Cerebellar cortex (tissue), 1 donor: Measurements from ENCODE around the gene SUN3.

Experiments
- DNase-seq: peaks from one replicate; pipeline ENCODE4 v3.0.0-alpha.2; 2015; ENCODE audit warnings: low spot score

SUN3 gene

DNA sequence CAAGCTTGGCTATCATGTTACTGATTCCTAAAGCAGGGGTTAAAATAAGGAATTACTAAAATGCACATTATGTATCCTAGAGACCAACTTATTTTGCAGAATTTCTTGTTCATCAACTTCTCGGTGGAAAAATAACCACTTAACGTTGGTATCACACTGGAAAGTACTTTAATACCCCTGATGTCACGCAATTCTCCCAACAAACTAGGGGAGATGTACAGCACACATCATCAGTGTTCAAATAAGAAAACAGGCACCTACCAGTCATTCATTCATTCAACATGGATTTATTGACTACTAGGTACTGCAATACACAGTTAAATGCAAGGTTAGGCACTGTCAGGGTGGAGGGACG, 50.1 kb downstream of the SUN3 start:
- no peak for DNase-seq

DNA sequence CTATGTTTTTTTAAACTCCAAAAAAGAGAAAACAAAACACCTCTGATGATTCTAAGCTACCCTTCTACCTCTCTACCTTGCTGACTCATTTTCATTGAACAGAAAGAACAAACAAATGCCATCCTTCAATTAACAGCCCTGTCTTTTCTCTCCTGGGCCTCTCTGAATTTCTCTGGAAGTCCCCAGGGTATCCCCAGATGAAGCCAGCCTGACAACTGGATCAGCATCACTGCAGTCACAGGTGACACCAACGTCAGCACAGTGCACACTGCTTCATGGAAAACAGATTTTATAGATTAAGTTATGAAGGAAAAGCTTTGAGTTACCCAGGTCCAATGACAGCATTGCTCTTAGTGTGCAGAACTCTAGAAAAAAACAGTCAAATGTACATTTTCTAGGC, 55.2 kb downstream of the SUN3 start:
- DNase-seq = no peak

DNA sequence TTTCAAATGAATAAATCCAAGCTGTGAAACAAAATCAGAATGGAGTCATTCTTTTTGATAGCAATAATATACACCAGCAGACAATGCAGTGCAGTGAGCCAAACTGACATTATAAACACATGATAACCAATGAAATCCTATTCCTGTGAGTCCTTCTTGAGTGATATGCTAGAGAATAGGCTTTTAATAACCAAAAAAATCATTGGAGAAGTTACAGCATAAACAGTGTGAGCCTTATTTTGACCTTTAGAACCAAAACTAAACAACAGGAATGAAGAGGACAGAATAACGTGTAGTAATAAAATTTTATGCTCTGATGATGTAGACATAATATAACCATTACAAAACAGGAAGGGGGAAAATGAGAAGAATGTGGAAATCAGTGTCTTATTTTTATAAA, 58.1 kb downstream of the SUN3 start:
- no peak for DNase-seq

DNA sequence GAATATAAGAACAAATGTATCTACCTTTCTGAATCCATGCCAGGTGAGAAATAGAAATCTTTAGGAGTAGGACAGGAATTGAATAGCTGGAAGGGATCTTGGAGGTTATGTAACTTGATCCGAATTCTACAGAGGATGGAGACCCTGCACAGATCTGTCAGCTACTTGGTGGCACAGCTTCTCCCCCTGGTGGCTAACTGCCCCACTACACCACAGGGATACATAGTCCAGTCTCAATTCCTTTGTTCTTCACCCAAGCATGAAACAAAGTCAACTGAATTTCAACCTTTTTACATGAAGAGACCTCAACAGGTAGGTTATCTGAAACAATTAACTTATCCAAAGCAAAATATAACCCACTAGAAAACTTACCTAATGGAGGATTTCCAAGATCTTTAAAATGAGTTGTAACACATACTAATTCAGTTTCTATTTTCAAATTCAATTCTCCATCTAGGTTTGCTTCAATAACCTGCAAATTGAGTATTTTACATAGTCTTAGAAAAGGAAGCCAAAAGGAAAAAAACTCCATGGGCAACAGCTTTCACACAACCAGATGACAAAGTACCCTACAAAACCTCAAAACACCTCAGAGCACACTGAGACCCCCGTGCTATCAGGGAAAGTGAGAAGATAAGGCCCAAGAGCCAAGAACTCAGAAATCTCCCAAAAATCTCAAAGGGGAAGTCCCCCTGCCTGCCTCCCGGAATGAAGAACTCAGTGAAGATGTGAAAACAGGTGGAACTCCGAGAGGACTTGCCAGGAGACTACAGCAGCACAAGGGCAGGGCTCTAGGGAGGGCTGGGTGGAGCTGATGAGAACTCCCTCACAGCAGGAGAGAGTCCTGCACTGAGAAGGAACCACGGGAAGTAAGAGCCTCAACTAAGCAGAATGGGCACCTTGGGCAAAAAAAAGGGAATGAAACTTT, 59.8 kb downstream of the SUN3 start:
- DNase-seq = peak; percentile 74

DNA sequence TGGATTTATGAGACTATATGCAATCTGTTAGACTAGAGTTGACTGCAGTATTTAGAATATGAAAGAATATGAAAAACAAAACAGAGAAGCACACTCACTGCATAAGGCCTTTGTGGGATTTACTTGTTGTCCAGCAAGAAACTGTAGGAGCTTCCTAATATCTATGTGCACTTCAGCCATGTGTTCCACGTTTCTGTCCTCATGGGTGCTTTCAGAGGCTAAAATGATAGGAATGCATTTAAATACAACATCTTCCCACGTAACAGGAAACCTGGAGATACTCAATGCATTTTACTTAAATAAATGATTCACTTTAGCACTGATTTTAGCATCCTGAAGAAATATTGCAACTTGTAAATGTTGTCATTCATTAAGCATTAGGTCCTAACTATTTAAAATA, 61.2 kb downstream of the SUN3 start:
- DNase-seq = no peak

DNA sequence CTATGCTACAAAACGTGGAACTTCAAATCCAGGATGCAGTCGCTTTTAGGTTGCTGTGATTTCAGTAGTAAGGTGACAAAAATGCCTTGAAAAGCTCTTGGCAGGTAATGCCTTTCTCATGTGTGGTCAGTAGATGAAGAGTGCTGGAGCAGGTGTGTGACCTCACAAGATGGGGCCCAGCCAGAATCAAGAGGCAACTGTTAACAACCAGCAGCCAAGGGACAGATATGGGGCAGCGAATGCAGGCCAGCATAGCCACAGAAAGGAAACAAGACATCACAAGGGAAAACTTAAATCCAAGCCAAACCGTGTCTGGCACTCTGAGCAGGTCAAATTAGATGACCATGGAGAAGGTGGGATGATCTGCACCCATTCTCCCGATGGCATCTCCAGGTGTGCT, 61.8 kb downstream of the SUN3 start:
- peak; percentile 55 for DNase-seq

DNA sequence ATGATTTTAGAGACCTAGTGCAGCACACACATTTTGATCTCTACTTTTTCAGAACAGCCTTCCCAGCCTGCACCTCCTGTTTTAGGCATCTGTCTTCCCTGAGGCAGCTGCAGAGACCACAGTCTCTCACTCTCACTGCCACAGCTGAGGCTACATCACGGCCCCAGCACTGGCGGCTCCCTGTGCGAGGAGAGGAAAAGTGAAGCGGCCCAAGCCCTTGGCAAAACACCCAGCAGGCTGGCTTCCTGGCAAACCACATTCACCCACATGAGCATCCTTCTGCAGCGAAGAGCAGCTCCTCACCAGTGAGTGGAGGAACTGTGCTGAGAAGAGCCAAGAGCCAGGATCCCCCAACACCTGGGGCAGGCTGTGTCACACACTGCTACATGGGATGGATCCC, 63.5 kb downstream of the SUN3 start:
- peak; percentile 43 for DNase-seq

DNA sequence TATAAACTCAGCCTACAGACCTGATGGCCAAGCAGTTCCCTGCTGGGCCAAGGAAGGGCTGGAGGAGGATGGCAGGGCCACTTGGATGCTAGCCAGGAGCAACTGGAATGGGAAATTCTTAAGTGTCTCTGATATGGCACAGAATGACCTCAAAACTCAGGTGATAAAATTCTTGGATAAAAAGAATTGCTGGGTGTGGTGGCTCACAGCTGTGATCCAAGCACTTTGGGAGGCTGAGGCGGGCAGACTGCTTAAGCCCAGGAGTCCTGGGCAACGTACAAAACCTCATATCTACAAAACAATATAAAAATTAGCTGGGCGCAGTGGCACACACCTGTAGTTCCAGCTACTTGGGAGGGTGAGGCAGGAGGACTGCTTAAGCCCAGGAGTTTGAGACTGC, 66.6 kb downstream of the SUN3 start:
- no peak for DNase-seq

DNA sequence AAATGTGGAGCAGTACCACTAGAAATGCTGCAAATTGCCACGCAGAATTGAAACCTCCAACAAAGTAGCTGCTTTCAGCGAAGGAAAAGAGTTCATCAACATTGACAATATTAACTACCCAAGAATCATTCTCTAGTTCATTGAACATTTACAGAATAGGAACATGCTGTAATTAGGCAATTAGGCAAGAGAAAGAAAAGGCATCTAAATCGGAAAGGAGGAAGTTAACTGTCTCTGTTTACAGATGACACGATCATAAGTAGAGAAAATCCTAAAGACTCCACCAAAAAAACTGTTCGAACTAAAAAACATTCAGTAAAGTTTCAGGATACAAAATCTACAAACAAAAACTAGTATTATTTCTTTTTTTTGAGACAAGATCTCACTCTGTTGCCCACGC, 71.8 kb downstream of the SUN3 start:
- no peak for DNase-seq

DNA sequence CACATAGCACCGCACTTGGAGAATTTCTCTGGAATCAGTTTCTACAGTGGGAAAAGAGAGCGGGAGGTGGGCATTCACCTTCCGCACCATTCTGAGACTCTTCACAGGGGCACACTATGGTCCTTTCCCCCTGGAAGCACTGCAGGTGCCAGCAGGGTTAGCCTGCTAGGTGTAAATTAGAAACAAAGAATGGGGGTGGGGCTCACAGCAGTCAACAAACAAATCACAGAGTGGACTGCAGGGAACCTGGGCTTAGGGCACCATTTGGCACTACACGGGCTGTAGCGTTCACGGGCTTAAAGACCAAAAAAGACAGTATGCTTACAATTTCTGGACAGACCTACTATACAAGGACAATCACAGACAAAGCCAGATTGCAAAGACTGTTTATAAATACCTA, 72.7 kb downstream of the SUN3 start:
- peak; percentile 39 for DNase-seq

DNA sequence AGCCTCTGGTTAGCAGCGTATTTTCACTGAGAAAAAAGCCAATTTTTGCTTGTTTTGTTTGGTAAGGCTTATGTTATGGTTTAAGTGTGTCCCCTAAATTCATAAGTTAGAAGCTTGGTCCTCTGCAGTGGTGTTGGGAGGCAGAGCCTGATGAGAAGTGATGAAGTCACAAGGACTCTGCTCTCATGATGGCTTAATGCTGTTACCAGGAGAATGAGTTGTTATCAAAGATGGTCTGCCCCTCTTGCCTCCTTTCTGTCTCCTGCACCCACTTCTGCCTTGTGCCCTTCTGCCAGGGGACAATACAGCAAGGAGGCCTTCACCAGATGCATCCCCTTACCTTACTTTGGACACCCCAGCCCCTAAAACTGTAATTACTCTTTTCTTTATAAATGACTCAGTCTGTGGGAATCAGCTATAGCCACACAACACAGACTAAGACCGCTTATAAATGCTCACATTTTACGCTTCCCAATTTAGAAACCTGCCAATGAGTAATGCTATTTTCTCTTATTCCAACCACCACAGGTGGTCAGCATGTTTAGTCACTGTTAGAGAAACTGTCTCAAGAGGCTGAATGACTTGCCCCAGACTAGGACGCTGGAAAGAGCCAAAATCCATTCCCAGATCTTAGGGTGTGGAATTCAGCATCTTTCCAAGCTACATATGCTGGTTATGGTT, 74.5 kb downstream of the SUN3 start:
- no peak for DNase-seq

DNA sequence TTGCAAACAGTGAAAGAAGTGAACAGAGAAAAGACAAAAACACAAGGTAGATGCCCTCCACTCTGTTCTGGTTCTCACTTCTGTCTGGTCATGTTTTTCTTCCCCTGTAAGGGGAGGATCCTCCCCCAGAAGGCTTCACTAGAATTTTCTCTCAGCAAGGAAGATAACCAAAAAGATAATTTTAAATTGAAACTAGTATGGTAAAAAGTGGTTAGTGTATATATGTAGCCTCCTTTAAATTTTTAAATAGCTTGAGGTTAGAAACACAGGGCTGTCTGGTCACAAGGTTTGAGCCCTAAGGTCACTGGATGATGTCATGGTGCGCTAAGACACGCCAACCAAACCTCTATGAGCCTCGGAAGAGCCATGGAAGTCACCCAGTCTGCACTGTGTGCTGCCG, 75.1 kb downstream of the SUN3 start:
- DNase-seq = no peak

DNA sequence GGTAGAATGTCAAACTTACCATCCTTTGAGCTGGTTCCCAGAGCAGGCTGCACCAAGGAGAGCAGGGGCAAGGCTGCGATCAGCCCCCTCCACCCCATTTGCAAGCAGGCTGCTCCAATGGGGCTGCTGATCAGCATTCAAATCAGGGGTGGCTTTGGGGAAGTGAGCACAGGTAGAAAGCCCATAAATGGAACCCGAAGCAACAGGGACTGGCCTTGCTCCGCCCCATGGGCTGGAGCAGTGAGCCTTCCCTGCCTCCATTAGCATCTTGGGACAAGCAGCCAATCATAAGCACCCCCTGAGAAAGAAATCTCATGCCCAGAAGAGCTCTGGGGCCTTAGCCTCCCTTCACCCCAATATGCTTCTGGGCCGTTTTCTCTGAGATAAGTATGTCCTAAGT, 76.7 kb downstream of the SUN3 start:
- DNase-seq = no peak

DNA sequence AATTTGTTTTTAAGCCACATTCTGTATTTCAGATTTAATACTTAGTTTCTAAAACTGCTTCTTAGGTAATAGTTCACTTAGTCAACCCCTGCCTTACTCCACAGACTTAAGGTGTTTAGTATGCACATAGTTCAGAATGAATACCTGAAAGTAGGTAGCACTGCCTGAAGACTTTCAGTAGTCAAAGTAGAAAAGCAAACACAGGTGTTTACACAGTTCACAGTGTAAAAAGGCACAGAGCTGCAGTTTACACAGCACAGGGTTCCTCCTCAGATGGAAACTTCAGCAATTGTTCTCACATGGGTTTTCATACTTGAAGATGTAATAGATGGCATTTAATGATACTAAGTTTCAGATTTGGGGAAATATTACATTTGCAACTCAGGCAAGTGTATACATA, 77.5 kb downstream of the SUN3 start:
- no peak for DNase-seq

DNA sequence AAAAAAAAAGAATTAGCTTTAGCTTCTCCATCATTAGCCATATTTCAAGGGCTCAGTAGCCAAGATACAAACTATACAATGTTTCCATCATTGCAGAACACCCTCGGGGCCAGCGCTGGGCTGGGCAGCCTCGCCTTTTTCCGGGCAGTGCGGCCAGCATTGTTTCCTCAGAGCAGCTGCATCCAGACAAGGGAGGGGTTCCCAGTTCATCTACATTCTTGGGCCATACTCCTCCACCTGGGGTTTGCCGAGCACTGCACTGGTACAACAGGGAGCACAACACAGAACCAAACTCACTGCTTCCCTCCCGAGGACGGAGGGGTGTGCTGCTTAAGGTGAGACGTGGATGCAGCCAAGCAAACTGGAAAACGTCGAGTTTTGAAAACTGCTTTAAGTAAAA, 78.2 kb downstream of the SUN3 start:
- DNase-seq = no peak

DNA sequence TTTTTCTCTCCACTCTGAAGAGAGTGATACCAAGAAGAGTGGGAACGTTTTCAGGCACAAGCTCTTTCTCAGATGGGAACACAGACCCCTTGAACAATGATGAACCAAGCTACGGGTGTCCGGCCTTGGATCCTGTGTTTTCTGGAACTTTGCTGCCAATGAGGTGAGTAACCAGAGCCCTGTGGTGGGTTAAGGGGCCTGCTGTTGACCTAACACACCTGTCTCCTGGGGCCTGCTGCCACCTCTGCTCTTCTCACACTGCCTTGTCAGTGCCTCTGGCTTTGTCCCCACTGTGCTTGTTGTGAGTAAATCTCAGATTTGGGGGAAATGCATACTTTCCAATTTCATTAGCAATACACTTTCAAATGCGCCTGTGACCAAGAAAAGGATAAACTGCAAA, 79.2 kb downstream of the SUN3 start:
- no peak for DNase-seq

DNA sequence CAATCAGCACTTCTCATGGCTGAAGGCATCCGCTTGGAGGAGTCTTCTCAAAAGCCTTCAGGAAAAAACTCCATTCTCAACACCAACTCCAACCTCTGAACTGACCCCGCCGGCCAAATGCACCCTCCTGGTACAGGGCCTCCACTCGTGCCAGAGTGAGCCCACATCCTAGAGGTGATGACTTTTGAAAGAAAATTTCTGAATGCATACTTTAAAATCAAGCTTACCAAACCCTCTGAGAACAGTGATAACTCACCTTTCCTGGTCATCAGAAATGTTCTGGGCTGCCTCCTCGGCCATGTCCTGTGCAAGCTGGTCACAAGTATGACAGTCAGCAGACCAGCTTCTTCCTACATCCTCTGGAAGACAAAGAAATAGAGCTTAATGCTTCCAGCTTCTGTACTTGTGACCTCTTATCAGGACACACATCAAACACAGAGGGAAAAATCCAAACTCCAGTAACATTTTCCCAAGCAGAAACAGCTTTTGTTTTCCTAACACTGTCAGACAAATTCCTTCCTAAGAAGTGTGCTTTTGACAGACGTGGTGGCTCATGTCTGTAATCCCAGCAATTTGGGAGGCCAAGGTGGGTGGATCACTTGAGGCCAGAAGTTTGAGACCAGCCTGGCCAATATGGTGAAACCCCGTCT, 80.6 kb downstream of the SUN3 start, which contains the start of gene PKD1L1:
Gene PKD1L1, minus strand, starts transcription at position 326 of the 650 bp plus-strand sequence. Its CDS starts 26 bp downstream, at position 300.
- DNase-seq = no peak

DNA sequence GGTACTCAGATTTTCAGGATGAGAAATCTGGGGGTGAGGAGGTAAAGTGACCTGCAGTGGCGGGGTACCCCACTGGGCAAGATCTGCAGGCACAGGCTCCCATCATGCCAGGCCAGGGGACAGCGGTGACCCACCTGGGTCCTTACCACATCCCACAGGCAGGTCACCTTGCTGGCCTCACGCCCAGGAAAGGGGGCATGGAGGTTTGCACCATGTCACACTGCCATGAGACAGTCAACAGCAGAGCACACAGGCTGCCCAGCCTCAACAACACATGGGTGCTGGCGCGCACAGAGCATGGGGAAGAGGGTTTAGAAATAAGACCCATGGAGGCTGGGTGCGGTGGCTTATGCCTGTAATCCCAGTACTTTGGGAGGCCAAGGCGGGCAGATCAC, 81.6 kb downstream of the SUN3 start:
- DNase-seq = no peak

DNA sequence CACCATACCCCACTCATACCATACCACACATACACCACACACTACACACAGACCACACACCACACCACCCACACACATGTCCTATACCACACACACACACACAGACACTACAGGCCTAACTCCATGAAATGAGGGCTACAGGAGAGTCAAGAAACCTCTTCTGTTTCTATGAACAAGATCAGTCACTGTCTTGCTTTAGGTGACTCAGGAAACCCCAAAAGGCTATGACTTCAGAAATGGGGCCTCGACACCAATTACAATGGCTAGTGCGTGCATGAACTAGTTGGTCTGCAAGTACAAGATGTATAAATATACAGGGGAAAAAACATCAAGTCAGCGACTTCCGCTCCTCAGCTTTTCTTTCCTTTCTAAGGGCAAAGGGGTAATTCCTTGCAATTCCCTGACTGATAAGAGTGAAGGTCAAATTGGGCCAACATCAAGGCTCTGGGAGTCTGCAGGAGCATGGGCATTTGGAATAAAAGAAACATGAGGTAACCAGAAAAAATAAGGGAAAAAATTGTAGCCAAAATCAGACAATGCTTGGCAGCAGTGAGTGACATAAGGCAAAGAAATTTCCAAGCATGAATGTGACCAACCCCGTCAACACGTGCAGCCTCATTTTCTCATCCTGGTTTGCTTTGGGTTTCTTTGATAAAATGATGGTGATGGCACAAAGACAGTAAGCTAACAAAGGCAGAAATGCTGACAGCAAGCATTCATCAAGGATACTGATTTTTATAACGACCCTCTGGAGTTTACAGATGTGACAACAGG, 82.1 kb downstream of the SUN3 start:
- DNase-seq = no peak

DNA sequence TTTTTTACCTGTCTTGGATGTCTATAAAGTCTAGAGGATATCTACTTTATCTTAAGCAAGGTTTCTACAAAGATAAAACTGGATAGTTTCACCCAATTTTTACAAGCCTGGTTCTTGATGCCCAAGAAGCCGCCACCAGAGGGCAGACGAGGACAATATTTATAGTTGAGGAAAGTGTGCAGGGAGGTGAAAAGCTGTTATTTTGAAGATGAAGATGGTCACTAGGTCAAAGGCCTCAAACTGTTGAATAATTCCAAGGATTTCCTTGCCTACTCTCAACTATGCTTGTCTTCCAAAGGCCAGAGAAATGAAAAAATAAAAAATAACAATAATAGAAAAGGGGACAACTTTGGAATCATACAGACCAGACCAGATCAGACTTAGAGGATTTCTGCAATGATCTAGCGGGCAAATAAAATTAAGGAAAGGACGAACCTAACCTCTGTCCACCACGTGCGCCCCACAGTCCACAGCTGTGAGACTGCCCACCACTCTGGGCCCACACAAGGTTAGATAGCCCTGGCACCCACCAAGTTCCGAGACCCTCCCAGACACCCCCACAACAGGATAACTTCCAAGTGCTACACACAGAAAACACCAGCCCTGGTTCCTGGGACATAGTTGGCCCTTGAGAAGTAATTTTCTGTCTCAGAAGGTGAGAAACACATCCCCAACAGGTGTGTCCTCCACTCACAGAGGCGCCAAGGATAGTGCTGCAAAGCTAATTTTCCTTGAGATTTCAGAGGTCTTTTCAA, 83.5 kb downstream of the SUN3 start:
- peak; percentile 82 for DNase-seq

DNA sequence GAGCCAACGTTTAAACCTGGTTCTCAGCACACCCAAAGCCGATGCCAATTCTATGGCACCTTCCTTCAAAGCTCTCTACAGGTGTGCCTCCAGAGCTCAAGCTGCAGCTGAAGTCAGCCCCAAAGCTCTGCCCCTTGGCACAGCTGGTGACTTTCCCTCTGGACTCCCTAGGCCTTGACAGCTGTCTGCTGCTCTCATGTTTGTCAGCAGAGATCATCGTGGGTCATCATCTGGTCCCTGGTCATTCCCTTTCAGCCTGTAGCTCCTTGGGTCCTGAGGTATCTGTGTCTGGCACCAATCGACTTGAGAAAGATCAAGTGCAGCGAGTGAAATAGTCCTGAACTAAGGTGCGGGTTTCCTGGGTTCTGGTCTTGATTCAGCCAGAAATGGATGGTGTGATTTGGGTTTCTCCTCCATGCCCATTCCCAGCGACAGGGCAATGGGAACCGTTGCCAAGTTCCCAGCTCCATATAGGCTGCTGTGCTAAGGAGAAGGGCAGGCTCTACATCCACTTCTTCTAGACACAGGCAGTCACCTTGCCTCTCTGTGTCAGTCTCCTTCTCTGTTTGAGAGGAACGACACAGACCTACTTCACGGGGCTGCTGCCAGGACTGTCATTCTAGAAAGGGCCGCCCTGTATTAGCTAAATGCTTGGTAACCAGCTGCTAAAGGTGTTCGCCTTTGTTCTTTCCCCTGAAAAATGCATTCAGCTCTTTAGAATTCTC, 84.2 kb downstream of the SUN3 start:
- no peak for DNase-seq
